ENCODE results near the gene SERINC2.

The SERINC2 gene

GRCh38 chr1:31390071-31390470 is 22.9 kb upstream of the SERINC2 start:
- Histone ChIP-seq H3K79me2 (no peaks in the 10 kb centered on the region), H3K36me3 (ENCODE audit: control insufficient read depth, insufficient read depth, low read length) (no peaks in the 10 kb centered on the region), H3K4me1 (no peaks in the 10 kb centered on the region), H3K4me2 (ENCODE audit: low read length) (no peak overlapping the region), H3K9me3 (ENCODE audit: control insufficient read depth, low read length) (no peaks in the 10 kb centered on the region), H2AFZ (no peak overlapping the region), H3K4me3 (ENCODE audit: low read depth, low read length) (no peak overlapping the region), H3K9ac (no peak overlapping the region), H3K27ac (no peak overlapping the region), H3K27me3 (ENCODE audit: control insufficient read depth, insufficient read depth, low read length) (no peaks in the 10 kb centered on the region)
- no peak for TF ChIP-seq CTCF (IDR thresholded peaks at IDR 0.05)

GRCh38 chr1:31393463-31393862 is 19.6 kb upstream of the SERINC2 start:
- Histone ChIP-seq H3K4me3 (ENCODE audit: low read depth, low read length) (no peak overlapping the region), H3K27me3 (ENCODE audit: control insufficient read depth, insufficient read depth, low read length) (no peaks in the 10 kb centered on the region), H3K36me3 (ENCODE audit: control insufficient read depth, insufficient read depth, low read length) (no peaks in the 10 kb centered on the region), H3K79me2 (no peaks in the 10 kb centered on the region), H3K4me1 (no peaks in the 10 kb centered on the region), H2AFZ (no peak overlapping the region), H3K27ac (no peak overlapping the region), H3K4me2 (ENCODE audit: low read length) (no peak overlapping the region), H3K9ac (no peak overlapping the region), H3K9me3 (ENCODE audit: control insufficient read depth, low read length) (no peaks in the 10 kb centered on the region)
- no peak for TF ChIP-seq CTCF (IDR thresholded peaks at IDR 0.05)

GRCh38 chr1:31394584-31395193 is 18.3 kb upstream of the SERINC2 start:
- Histone ChIP-seq H3K27ac (no peak overlapping the region), H3K4me2 (ENCODE audit: low read length) (peak overlapping the region; percentile 64), H3K9ac (no peak overlapping the region), H2AFZ (peak overlapping the region; percentile 77), H3K36me3 (ENCODE audit: control insufficient read depth, insufficient read depth, low read length) (no peaks in the 10 kb centered on the region), H3K79me2 (no peaks in the 10 kb centered on the region), H3K4me3 (ENCODE audit: low read depth, low read length) (peak overlapping the region; percentile 29), H3K27me3 (ENCODE audit: control insufficient read depth, insufficient read depth, low read length) (no peaks in the 10 kb centered on the region), H3K4me1 (no peaks in the 10 kb centered on the region), H3K9me3 (ENCODE audit: control insufficient read depth, low read length) (no peaks in the 10 kb centered on the region)
- TF ChIP-seq CTCF (IDR thresholded peaks at IDR 0.05), result peak; percentile 79

- Histone ChIP-seq H2AFZ (no peak overlapping the region), H3K9me3 (ENCODE audit: control insufficient read depth, low read length) (no peaks in the 10 kb centered on the region), H3K27me3 (ENCODE audit: control insufficient read depth, insufficient read depth, low read length) (no peaks in the 10 kb centered on the region), H3K4me2 (ENCODE audit: low read length) (no peak overlapping the region), H3K9ac (no peak overlapping the region), H3K36me3 (ENCODE audit: control insufficient read depth, insufficient read depth, low read length) (no peaks in the 10 kb centered on the region), H3K79me2 (no peaks in the 10 kb centered on the region), H3K27ac (no peak overlapping the region), H3K4me3 (ENCODE audit: low read depth, low read length) (no peak overlapping the region), H3K4me1 (no peaks in the 10 kb centered on the region)
- TF ChIP-seq CTCF (IDR thresholded peaks at IDR 0.05), result no peak
These were observed 16.2 kb upstream of the SERINC2 start for GRCh38 chr1:31396633-31397351.
